NCI-H446 treated with DMSO at 0.1 percent for 48 hours (cell line): ENCODE measurements around the gene ELAVL3.
"Not testable (repeated sequence)": the region's sequence is repeated elsewhere in the genome, so short reads cannot be mapped to it uniquely, and the experiment has no call there.

Source experiments
- DNase-seq: peaks from one replicate; lab custom pipeline; 2025; lab: John Stamatoyannopoulos, UW

The ELAVL3 gene

DNA sequence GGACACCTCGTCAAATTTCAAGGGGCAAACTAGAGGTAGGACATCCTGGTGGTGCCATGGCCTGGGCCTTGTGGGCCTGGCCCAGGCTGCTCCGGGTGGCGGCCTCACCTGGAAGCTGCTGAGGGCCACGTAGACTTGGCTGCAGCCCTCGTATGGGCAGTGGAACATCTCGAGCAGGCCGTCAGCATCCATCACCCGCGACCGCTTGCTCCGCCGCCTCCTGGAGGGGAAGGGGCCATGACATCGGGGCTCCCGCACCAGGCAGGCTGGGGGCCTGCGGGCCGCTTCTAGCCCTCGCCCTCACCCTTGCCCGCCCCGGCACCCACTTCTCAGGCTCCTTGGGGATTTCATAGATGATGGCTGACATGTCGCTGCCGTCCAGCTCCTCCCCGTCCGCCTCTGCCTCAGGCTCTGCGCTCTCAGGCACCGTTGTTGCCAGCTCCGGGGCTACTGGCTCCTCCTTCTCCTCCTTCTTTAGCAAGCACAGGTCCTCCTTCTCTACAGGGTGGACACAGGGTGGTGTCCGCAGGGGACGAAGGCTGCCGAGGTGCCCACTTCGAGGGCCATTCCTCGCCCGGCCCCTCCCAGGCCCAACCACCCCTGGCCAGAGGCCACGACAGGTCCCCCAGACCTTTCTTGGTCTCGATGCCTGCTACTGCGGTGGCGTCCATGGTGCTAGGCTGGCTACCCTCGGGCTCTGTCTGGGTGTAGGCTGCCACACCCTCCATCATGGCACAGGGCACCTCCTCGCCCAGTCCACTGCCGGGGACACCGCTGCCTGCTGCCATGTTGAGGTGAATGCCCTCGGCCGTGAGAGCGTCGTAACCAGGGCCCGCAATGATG, 6.0 kb upstream of the ELAVL3 start:
- no peak for DNase-seq

DNA sequence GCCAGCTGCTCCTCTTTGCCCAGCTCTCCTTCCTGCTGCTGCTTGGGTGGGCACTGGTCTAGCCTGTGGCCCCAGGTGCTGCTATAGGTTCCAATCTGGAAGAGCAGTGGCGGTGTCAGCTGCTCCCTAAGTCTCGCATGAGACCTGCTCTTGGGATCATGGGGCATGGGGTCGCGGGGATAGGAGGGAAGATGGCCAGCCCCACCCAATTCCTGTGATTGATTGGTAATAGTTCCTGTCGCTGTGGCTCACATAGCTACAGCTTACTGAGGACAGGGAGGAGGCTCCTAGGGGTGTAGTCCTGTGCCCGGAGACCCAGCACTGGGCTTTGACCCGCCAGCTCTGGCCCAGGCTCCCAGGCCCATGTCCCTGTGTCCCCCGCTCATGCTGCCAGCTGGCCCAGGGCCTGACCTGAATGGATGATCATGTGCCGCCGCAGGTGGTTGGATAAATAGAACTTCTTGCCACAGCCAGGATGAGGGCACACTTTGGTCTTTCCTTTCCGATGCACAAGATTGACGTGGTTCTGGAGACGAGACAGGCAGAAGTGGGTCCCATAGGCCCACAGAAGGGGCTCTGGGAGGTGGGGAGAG, 4.5 kb upstream of the ELAVL3 start:
- no peak for DNase-seq

DNA sequence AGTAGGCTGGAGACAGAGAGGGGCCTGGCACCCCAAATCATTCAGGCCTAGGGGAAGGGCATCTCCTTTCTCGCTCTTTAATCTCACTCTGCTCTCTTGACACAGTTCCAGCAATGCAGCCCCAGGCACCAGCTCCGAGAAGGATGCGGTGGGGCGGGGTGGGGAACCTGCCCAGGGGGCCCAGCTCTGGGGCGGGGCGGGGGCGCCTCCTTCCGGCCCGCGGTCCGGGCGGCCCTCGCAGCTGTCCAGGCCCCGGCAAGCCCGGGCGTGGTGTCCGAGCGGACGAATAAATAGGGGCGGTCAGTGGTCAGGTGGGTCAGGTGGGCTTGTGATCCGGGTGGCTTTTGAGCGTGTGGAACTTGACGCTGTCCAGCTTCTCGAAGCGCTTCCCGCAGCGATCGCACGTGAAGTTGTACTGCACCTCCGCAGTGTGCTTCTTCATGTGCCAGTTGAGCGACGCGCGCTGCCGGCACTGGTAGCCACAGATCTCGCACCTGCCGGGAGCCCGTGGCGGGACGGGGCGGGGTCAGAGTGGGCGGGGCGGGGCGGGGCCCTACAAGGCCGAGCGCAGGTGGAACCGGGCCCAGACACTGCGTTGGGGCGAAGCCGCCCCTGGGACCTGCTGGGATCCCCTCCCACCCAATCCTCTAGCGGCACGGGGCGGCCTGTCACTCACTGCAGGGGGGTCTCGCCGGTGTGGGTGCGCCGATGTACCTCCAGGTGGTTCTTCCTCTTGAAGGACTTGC, 2.7 kb upstream of the ELAVL3 start:
- no peak for DNase-seq

DNA sequence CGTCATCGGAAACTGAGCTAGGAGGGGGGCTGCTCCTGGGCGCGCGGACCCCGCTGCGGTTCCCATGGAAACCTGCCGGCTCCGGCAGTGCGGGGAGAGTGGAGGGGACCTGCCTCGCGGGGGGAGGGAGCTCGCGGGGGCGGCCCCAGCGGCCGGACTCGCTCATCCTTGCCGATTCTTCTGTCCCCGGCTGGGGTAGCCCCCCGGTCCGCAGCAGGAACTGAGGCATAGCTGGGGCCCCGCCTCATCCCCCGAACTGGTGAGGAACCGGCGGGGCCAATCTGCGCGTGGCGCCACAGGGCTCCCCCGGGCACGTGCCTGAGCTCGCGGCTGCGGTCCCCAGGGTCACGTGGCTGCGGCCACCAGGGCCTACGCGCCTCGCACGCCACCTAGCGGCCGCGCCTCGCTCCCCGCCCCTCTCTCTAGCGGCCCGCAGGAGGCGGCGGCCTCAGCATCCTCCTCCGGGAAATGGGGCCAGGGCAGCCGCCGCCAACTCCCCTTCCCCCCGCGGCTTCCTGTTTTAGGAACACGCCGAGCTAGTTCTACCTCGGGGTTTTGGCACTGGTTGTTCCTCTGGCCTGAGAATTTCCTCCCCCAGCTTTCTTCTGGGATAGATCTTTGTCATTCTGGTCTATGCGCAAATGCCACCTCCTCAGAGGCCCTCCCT, 1.7 kb upstream of the ELAVL3 start:
- DNase-seq, result peak; percentile 68

DNA sequence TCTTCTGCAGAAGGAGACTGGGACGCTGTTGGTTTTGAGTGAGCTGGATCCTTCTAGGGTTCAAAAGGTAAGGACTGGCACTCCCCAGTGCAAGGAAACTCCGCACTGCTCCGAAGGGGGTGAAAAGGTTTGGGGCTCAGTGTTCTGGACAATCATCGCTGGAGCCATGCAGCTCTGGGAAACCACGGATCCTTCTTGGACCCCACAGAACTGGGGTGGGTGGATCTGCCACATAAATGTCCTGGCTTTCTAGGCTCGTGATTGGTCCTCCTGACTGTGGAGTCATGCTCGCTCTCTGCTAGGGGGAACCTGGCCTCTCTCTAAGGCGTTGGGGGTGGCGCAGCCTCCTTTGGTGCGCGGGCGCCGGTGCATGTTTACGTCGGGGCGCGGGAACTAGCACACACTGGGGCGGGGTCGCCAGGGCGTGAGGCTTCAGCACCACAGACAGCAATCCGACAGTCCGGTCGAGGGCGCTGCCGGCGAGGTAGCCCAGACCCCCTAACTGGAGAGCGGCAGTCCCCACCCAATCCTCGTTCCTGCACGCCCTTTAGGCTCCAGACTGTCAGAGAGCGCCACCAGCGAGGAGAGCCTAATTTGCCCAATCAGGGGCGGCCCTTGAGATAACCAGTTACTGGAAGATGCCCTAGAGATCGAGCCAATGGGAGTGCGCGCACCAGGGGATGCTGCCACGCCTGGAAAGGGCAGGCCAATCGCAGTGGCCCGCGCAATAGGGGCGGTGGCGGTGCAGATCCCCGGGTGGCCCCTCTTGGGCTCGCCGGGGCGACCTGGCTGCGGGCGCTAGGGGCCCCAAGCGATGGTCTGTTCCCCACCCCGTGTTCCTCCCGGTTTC, 913 bp upstream of the ELAVL3 start:
- DNase-seq, result peak; percentile 95

DNA sequence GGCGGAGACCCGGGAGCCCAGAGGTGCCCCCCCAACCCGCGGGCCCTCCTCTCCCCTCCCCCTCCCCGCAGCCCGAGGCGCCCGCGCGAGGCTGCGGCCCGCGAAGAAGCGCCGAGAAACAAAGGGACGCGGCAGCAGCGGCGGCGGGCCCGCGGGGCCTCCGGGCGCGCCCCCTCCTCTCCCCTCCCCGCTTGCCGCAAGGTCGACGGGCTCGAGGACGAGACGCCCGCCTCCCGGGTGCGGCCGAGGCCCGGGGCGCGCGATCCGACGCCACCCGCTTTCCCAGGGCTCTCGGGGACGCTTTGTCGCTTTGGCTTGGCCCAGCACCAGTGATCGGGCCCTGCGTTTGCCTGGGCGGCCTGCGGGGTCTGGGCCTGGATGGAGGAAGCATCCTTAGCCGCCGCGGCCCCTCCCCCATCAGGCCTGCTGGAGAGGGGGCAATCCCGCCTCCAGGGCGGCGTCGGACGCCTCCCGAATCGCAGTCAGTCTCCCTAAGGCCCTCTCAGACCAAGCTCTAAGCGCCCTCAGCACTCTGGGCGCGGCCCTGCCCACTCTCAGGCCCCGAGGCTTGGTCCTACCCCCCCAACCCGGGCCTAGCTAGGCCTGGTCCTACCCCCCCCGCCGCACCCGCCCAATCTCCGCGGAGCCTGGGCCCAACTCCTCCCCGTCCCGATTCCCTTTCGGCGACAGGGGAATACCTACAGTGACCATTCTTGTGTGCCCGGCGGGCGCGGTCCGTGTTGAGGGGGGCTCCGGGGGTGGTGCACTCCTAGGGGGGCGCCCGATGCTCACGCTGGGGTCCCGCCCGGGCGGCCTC, 740 bp downstream of the ELAVL3 start:
- DNase-seq, result no peak

DNA sequence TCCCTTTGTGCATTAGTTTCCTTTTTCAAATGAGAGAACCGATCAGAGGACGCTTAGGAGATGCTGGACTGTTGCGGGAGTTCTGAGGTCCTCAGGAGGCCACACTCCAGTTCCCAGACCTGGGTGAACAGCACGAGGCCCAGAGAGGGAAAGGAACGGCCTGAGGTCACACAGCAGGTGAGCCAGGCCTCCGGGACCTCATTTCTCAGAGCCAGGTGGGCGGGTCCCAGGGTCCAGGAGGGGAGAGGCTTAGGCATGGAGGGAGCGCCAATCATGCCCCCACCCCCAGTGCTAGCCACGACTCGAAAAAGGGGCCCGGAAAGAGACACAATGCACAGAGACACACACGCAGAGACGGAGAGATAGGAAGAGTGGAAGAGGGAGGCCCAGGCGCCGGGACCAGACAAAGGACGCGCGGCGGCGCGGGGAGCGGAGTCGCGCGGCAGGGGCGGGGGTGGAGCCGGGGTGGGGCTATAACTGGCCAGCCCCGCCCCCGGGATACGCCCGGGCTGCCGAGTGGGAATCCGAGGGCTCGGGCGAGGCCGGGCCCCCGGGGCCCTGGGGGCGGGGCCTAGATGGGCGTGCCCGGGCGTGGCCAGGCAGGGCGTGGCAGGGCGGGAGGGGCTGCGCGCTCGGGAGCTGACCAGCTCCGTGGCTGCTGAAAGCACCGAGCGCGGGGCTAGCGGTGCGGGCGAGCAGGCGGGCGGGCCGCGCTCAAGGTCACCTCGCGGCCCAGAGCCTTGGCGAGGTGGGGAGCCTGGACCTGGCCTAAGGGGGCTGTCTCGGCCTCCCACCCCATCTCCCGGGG, 1.6 kb downstream of the ELAVL3 start:
- DNase-seq, result no peak

DNA sequence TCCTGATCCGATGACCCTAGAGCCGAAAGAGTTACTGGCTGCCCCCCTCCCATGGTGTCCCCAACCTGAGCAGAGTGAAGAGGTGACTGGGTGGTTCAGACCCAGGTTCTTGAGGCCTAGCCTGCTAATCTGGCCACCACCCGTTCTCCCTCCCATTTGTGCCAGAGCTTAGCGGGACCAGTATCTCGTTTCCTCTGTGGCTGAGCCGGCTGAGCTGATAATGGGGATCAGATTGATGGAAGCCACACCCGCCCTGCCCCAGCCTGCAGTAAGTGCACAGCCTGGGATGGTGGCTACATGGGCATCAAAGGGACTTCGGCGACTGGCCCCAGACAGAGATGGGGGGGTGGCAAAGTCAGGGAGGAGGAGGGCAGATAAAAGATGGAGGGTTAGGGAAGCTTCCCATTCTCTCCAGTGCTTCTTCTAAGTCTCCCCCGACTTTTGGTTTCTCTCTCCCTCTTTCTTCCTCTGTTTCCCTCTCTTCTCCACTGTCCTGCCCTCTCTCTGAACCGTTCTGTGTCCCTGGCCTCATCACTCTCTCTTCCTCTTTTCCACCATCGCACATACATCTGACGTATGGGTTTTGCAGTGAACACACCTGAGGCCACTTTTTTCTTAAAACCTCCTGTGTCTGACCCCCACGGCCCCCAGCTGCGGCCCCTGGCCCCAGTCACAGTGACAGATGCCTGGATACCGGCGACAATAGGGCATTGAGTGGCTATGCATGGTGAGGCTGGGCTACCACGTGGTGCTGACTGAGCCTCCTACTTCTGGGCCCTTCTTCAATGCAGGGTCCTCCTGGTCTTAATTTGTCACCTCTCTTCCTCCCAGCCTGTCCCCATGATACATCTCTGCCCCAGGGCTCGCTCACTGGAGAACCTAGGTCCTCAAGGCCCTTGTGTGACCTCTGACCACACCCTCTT, 2.4 kb downstream of the ELAVL3 start:
- DNase-seq, result no peak

DNA sequence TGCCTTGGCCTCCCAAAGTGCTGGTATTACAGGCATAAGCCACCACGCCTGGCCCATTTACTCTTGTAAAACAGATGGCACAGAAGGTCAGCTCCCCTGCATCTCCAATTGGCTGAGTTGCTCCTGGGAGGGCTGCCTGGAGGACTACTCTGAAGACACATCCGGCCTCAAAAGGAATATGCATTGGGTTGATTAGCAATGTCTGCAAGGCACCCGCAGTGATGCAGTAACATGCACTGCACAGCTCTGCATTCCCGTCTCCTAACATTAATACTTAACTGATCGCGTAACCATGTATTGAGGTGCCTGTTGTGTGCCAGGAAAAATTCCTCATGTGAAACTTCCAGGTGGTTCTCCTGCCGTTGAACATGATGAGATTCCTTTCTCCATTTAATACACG, 5.0 kb downstream of the ELAVL3 start:
- DNase-seq, result no peak

DNA sequence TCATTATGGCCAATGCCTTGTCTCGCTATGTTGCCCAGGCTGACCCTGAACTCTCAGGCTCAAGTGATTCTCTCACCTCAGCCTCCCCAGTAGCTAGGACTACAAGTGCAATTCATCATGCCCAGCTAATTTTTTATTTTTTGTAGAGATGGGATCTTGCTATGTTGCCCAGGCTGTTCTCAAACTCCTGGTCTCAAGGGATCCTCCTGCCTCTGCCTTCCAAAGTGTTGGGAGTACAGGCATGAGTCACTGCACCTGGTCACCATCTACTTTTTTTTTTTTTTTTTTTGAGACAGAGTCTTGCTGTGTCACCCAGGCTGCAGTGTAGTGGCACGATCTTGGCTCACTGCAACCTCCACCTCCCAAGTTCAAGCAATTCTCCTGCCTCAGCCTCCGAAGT, 5.5 kb downstream of the ELAVL3 start:
- DNase-seq, result not testable (repeated sequence)

DNA sequence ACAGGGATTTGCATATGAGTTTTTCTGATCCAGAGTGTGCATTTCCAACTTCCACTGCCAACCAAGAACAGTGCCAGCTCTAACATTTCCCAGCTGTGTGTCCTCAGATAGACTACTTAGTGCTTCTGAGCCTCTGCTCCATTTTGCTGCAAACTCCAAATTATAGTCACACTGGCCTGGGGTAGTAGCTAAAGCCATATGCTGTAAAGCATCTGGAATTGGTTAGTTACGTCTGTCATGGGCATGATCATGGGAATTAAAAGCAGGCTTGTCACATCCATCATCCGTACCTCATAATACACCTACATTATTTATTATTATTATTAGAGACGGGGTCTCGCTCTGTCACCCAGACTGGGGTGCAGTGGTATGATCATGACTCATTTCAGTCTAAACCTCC, 7.1 kb downstream of the ELAVL3 start:
- no peak for DNase-seq

DNA sequence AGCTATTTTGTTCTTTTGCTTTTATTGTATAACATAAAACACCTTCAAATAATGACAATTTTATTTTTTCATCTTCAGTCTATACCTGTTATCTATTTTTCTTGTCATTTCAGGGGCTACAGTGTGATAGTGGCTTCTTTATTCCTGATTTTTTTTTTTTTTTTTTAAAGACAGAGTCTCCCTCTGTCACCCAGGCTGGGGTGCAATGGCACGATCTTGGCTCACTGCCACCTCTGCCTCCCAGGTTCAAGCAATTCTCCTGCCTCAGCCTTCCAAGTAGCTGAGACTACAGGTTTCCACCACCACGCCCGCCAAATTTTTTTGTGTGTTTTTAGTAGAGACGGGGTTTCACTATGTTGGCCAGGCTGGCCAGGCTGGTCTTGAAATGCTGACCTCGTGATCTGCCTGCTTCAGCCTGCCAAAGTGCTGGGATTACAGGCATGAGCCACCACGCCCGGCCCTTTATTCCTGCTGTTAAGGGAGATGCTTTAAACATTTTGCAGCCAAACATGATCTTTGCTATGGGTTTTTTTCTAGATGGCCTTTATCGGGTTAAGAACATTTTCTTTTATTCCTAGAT, 12.5 kb downstream of the ELAVL3 start:
- not testable (repeated sequence) for DNase-seq

DNA sequence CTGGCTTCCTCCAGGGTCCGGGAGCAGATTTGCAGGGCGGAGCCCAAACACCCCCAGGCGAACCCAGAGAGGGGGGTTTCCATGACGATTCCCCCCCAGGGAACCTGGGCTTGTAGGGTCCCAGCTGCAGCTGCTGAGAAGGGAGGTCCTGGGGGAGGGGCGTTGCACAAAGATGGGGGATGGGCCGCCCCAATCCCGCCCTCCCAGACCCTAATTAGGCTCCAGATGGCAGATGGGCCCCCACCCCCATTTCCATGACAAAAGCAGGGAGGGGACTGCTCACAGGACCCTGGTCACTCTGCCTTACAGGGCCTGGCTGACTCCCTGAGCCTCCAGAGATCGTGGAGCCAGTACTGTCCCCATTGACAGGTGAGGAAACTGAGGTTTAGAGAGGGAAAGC, 15.2 kb downstream of the ELAVL3 start:
- DNase-seq, result no peak

DNA sequence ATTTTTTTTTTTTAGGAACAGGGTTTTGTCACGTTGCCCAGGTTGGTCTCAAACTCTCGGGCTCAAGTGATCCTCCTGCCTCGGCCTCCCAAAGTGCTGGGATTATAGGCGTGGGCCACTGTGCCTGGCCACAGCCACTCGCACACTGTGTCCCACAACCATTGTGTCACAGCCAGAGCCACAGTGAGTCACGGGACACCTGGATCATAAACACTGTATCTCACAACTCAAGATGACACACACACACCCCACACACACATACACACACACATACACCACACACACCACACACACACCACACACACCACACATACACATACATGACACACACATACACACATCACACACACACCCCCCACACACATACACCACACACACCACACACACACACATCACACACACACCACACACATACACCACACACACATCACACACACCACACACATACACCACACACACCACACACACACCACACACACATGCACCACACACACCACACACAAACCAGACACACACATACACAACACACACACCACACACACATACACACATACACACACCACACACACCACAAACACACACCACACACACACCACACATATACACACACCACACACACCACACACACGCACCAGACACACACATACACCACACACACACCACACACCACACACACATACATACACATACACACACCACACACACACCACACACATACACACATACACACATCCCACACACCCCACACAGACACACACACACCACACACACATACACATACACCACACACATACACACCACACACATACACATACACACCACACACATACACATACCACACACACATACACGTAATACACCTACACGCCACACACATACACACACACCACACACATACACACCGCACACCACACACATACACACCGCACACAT, 16.2 kb downstream of the ELAVL3 start:
- no peak for DNase-seq

DNA sequence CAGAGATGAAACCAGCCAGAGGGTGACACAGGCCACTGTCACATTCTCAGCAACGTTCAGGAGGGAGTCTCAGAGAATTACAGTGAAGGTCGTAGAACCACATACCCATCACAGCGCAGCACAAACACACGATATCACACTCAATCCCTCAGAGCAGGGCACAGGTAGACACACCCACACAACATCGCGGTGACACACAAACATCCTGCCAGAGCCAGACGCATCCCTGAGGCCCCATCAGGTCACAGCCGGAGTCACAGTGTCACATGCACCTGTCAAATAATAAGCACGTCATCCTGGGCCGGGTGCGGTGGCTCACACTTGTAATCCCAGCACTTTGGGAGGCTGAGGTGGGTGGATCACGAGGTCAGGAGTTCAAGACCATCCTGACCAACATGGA, 17.5 kb downstream of the ELAVL3 start:
- no peak for DNase-seq

DNA sequence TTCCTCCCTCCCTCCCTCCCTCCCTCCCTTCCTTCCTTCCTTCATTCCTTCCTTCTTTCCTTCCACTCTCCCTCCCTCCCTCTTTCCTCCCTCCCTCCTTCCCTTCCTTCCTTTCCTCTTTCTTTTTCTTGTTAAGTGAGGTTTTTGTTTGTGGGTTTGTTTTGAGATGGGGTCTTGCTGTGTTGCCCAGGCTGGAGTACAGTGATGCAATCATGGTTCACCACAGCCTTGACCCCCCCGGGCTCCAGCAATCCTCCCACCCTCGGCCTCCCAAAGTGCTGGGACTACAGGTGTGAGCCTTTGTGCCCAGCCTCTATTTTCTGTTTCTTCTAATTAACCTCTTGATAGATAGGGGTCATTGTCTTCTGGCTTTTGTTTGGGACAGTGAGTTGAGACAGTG, 19.4 kb downstream of the ELAVL3 start:
- no peak for DNase-seq

DNA sequence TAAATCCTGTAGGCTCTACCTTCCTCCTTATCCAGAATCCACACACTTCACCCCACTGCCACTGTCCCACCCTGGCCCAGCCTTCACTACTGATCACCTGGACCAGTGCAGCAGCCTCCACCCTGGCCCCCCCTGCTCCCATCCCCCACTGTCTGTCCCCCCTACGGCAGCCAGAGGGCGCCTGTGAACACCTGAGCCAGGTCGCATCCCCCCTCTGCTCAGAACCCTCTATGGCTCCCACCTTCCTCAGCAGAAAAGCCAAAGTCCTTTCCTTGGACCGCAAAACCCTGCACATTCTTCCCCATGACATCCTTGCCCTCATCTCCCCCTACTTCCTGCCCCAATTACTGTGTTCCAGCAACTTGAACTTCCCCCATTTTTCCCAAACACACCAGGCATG, 20.6 kb downstream of the ELAVL3 start:
- no peak for DNase-seq
